A673 (cell line): ENCODE data around the gene ATXN7L2. TPM values are rescaled to one million over a fixed set of nuclear protein-coding genes. Genes with fewer than 3 reads are reported as not detected.

Experiments
- BruUV-seq: library from RNA; stranded (reverse); fragments of 400-500 nt; replicated peaks from 2 replicates; lab custom pipeline; 2021; lab: Mats Ljungman, UMichigan
- CTCF ChIA-PET: fragments of 300-600 bp; sonication (Branson Sonifier 250); formaldehyde crosslinking; loops from one replicate; lab custom pipeline; 2022; ENCODE audit warnings: antibody characterized with exemption; lab: Charles Lee
- POLR2A ChIA-PET: fragments of 300-600 bp; sonication (Branson Sonifier 250); formaldehyde crosslinking; loops from one replicate; lab custom pipeline; 2022; ENCODE audit warnings: antibody characterized with exemption; ENCODE audit not compliant: low non-redundant PET; lab: Charles Lee
- DNase-seq: peaks from one replicate; pipeline ENCODE4 v3.0.0-alpha.2; 2015; ENCODE audit warnings: low spot score
- H3K27ac ChIP-seq: fragments of 200-600 bp; sonication (generic); 2 replicates; pipeline ENCODE4 v1.5.1; 2016; ENCODE audit warnings: mixed run types, low read depth, mild to moderate bottlenecking, mixed read lengths, antibody characterized with exemption, low read length; ENCODE audit not compliant: poor library complexity, severe bottlenecking
- H3K27me3 ChIP-seq: fragments of 200-600 bp; sonication (generic); replicated peaks from 2 replicates; pipeline ENCODE4 v1.6.1; 2017; ENCODE audit warnings: mixed run types, low read depth, mild to moderate bottlenecking, mixed read lengths, antibody characterized with exemption, low read length; ENCODE audit not compliant: insufficient read depth, poor library complexity
- H3K36me3 ChIP-seq: fragments of 200-600 bp; sonication (generic); 2 replicates; pipeline ENCODE4 v1.6.1; 2016; ENCODE audit warnings: mixed run types, mild to moderate bottlenecking, mixed read lengths, antibody characterized with exemption, low read length; ENCODE audit not compliant: insufficient read depth, poor library complexity, severe bottlenecking
- H3K4me1 ChIP-seq: fragments of 200-600 bp; sonication (generic); 2 replicates; pipeline ENCODE4 v1.6.1; 2017; ENCODE audit warnings: mixed run types, mild to moderate bottlenecking, mixed read lengths, antibody characterized with exemption, low read length; ENCODE audit not compliant: insufficient read depth, poor library complexity, severe bottlenecking
- H3K4me3 ChIP-seq: fragments of 200-600 bp; sonication (generic); 2 replicates; pipeline ENCODE4 v1.5.1; 2016; ENCODE audit warnings: low read depth, mixed run types, mild to moderate bottlenecking, mixed read lengths, low read length; ENCODE audit not compliant: poor library complexity, severe bottlenecking
- H3K9me3 ChIP-seq: fragments of 200-600 bp; sonication (generic); 2 replicates; pipeline ENCODE4 v1.6.1; 2016; ENCODE audit warnings: mixed run types, low read depth, mild to moderate bottlenecking, mixed read lengths, antibody characterized with exemption, low read length; ENCODE audit not compliant: poor library complexity, severe bottlenecking
- EZH2 ChIP-seq: fragments of 200-600 bp; sonication (generic); IDR thresholded peaks from 2 replicates; pipeline ENCODE4 v1.6.1; 2017; ENCODE audit warnings: borderline replicate concordance, low read depth, mild to moderate bottlenecking, mixed read lengths, antibody characterized with exemption, low read length; ENCODE audit not compliant: poor library complexity, severe bottlenecking
- intact Hi-C: fragments of 100-400 bp; cut with micrococcal nuclease; formaldehyde crosslinking; loops from one replicate; pipeline ENCODE4 v1.10.0; 2022; ENCODE audit not compliant: unreplicated experiment
- total RNA-seq: library from RNA; stranded (reverse); gene quantifications from 2 replicates; pipeline ENCODE4 v1.2.3, GENCODE V29; 2021
- TF ChIP-seq, protein P1 (sequence below): fragments of 300-800, 200-600 bp; sonication (generic); conservative IDR thresholded peaks from 2 replicates; pipeline ENCODE4 v1.5.1; 2017; ENCODE audit warnings: low read depth, mild to moderate bottlenecking, antibody characterized with exemption, low read length, moderate library complexity, mixed read lengths

The ATXN7L2 gene
- total RNA-seq, 1 experiment from 2014 or later: 16.3 TPM

DNA sequence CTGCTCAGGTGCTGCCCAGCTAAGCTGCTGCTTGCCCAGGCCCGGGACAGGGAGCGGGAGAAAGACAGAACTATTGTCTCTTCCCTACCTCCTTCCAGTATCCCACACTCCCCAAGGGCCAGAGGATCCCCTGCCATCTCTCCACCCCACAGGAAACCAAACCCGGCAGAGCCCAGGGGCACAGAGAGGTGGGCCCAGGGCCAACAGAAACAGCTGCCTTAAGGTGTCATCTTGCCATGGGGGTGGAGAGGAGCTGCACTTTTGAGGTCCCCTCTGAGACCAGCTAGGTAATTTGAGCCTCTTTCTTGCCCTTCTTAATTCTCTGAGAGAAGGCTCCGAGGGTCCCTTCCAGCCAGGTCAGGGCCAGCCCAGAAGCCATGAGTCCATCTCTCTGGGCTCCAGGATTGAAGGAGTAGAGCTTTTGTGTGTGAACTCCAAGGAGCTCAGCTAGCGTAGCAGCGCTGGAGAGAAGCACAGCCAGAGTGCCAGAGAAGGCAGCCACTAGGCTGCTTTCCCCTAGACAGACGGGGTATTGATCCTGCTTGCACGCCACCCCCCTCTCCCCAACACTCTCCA lies 46.3 kb downstream of the ATXN7L2 start:
- H3K4me3 ChIP-seq: no peak overlapping the region
- TF ChIP-seq, protein P1, sequence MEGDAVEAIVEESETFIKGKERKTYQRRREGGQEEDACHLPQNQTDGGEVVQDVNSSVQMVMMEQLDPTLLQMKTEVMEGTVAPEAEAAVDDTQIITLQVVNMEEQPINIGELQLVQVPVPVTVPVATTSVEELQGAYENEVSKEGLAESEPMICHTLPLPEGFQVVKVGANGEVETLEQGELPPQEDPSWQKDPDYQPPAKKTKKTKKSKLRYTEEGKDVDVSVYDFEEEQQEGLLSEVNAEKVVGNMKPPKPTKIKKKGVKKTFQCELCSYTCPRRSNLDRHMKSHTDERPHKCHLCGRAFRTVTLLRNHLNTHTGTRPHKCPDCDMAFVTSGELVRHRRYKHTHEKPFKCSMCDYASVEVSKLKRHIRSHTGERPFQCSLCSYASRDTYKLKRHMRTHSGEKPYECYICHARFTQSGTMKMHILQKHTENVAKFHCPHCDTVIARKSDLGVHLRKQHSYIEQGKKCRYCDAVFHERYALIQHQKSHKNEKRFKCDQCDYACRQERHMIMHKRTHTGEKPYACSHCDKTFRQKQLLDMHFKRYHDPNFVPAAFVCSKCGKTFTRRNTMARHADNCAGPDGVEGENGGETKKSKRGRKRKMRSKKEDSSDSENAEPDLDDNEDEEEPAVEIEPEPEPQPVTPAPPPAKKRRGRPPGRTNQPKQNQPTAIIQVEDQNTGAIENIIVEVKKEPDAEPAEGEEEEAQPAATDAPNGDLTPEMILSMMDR: no peak
- TF ChIP-seq EZH2: no peak
- CTCF ChIA-PET: interaction anchor here (0.5 to 1.1 kb wide), 3 partner anchors 11 to 47 kb away, joined by 3 to 5 read pairs (median 5); no protein-coding TSS in a partner anchor
- no peak for DNase-seq
- no peaks in the 10 kb centered on the region for H3K9me3 ChIP-seq
- H3K27me3 ChIP-seq: no peaks in the 10 kb centered on the region
- H3K27ac ChIP-seq: no peak overlapping the region
- BruUV-seq: no TSS peak
- peaks cover 8% of the 10 kb centered on the region for H3K4me1 ChIP-seq
- intact Hi-C loops: loop anchor here (5.0 kb wide), 1 partner anchor 268 kb away; no protein-coding TSS in a partner anchor
- POLR2A ChIA-PET: interaction anchor here (0.6 kb wide), 1 partner anchor 19 kb away, joined by 3 read pairs; no protein-coding TSS in a partner anchor
- no peaks in the 10 kb centered on the region for H3K36me3 ChIP-seq

DNA sequence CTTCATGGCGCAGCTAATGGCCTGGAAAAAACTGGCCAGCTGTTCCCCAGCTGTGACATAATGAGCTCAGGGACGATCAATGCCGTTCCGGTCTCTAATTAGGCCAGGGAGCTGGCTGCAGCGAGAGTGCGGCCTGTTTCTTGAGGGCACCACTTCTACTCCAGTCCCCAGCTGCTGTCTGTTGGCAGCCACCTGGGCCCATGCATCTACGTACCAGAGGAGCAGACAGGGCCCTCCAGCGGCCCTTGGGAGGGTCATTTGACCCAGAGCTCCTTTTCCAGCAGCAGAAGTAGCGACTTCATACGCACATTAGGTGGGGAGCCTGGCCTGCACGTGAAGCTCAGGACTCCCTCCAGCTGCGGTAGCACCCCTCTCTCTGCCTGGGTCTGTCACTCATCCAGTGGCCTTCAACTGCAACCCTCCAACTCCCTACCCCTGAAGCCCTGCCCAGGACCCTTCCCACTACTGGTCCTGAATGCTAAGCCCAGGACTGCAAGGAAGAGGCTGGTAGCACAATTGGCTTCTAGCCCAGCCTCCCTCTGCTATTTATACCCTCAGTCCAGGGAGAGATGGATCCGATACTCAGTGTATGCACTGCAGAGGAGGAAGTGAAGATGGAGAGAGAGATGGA lies 46.9 kb downstream of the ATXN7L2 start:
- intact Hi-C loops: loop anchor here (5.0 kb wide), 1 partner anchor 268 kb away; no protein-coding TSS in a partner anchor
- POLR2A ChIA-PET: interaction anchor here (0.6 kb wide), 1 partner anchor 19 kb away, joined by 3 read pairs; no protein-coding TSS in a partner anchor
- no peak overlapping the region for H3K4me3 ChIP-seq
- H3K27me3 ChIP-seq: no peaks in the 10 kb centered on the region
- H3K9me3 ChIP-seq: no peaks in the 10 kb centered on the region
- no peak for DNase-seq
- TF ChIP-seq, protein P1: no peak
- no peak for TF ChIP-seq EZH2
- no peak overlapping the region for H3K27ac ChIP-seq
- BruUV-seq: no TSS peak
- CTCF ChIA-PET: no interaction called here
- H3K36me3 ChIP-seq: no peaks in the 10 kb centered on the region
- H3K4me1 ChIP-seq: peaks cover 8% of the 10 kb centered on the region

DNA sequence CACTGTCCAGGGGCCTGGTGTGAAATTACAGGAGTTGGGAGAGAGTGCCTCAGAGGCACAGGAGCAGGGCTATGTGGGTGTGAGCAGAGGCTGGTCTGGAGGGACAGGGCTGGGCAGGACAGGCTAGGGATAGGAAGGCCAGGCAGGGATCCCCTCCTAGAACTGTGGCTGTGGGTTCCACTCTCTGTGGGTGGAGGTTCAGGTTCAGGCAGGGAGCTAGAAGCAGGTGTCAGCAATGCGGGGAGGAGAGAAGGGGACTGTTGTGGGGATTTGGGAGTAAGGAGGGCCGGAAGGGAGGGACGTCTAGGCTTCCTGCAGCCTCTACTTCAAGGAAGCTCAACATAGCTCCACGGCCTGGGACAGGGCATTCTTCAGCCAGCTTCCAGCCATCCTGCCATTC lies 47.7 kb downstream of the ATXN7L2 start:
- H3K4me1 ChIP-seq: peaks cover 8% of the 10 kb centered on the region
- no peak for DNase-seq
- ChIA-PET CTCF (interaction anchor here (1.0 to 2.7 kb wide), 5 partner anchors 8 to 254 kb away, joined by 3 to 28 read pairs (median 6); partner anchors contain the start of gene CYB561D1), POLR2A (no interaction called here)
- TF ChIP-seq EZH2: no peak
- no peaks in the 10 kb centered on the region for H3K9me3 ChIP-seq
- no peak overlapping the region for H3K27ac ChIP-seq
- BruUV-seq: no TSS peak
- H3K4me3 ChIP-seq: no peak overlapping the region
- no peaks in the 10 kb centered on the region for H3K36me3 ChIP-seq
- H3K27me3 ChIP-seq: no peaks in the 10 kb centered on the region
- intact Hi-C loops: loop anchor here (5.0 kb wide), 1 partner anchor 269 kb away; no protein-coding TSS in a partner anchor
